ENCODE data around the gene PLPPR3. TPM values are rescaled to one million over a fixed set of nuclear protein-coding genes. Genes with fewer than 3 reads are reported as not detected.

PLPPR3 gene
- total RNA-seq, 2 experiments from 2014 or later, result not detected

- no peak for DNase-seq
- CTCF ChIA-PET, result interaction anchor here (0.6 kb wide), 1 partner anchor 190 kb away, joined by 3 read pairs; no protein-coding TSS in a partner anchor
These were observed 49.7 kb downstream of the PLPPR3 start for GRCh38 chr19:772063-772462.

DNA sequence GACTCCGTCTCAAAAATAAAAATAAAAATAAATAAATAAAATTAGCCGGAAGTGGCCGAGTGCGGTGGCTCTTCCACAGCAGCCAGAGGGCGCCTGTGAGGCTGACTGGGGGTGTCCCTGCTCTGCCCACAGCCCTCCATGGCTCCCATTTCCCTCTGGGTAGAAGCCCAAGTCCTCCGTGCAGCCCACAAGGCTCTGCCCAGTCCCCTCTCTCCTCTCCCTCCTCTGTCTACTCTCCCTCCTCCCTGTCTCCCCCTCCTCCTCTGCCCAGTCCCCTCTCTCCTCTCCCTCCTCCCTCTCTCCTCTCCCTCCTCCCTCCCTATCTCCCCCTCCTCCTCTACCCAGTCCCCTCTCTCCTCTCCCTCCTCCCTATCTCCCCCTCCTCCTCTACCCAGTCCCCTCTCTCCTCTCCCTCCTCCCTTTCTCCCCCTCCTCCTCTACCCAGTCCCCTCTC, 50.4 kb downstream of the PLPPR3 start:
- peaks cover 2% of the 10 kb centered on the region for H3K4me1 Mint-ChIP-seq
- peaks cover 2% of the 10 kb centered on the region for H3K27me3 Mint-ChIP-seq
- POLR2A ChIA-PET, result no interaction called here
- no peak overlapping the region for H3K4me3 Mint-ChIP-seq
- CTCF ChIA-PET, result interaction anchor here (0.9 kb wide), 1 partner anchor 92 kb away, joined by 3 read pairs; no protein-coding TSS in a partner anchor
- no peak overlapping the region for H3K27ac Mint-ChIP-seq
- peak; percentile 23 for DNase-seq
- H3K36me3 Mint-ChIP-seq (ENCODE audit: low read depth), result no peaks in the 10 kb centered on the region
- no peaks in the 10 kb centered on the region for H3K9me3 Mint-ChIP-seq

More at GRCh38 chr19:772063-772462, 49.7 kb downstream of the PLPPR3 start:
- Mint-ChIP-seq H3K27me3 (peaks cover 2% of the 10 kb centered on the region), H3K27ac (no peak overlapping the region), H3K36me3 (ENCODE audit: low read depth) (no peaks in the 10 kb centered on the region), H3K4me1 (peaks cover 2% of the 10 kb centered on the region), H3K9me3 (no peaks in the 10 kb centered on the region), H3K4me3 (no peak overlapping the region)
- POLR2A ChIA-PET, result no interaction called here

DNA sequence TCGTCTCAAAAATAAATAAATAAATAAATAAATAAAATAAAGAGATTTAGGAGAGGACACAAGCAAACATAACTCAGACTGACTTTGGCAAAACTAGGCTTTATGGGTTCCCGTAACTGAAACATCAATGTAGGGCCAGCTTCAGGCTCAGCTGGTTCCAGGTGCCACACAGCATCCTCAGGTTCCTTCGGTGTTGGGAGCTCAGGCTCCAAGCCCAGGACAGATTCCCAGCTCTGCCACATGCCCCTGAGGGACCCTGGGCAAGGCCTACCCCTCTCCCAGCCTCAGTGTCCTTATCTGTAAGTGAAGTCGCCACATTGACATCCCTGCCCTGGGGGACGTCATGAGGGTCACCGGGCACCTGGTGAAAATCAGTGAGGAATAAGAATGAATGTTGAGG, 52.1 kb downstream of the PLPPR3 start:
- POLR2A ChIA-PET, result no interaction called here
- H3K36me3 Mint-ChIP-seq (ENCODE audit: low read depth), result no peaks in the 10 kb centered on the region
- H3K27me3 Mint-ChIP-seq, result peaks cover 2% of the 10 kb centered on the region
- DNase-seq, result no peak
- H3K27ac Mint-ChIP-seq, result no peak overlapping the region
- CTCF ChIA-PET, result interaction anchor here (0.7 to 1.2 kb wide), 4 partner anchors 102 to 456 kb away, joined by 3 read pairs; no protein-coding TSS in a partner anchor
- H3K4me3 Mint-ChIP-seq, result no peak overlapping the region
- no peaks in the 10 kb centered on the region for H3K9me3 Mint-ChIP-seq
- peaks cover 2% of the 10 kb centered on the region for H3K4me1 Mint-ChIP-seq

- no peak overlapping the region for H3K4me3 Mint-ChIP-seq
- H3K36me3 Mint-ChIP-seq (ENCODE audit: low read depth), result no peaks in the 10 kb centered on the region
- H3K9me3 Mint-ChIP-seq, result no peaks in the 10 kb centered on the region
- ChIA-PET CTCF (interaction anchor here (0.6 to 1.2 kb wide), 2 partner anchors 95 to 137 kb away, joined by 3 to 4 read pairs; no protein-coding TSS in a partner anchor), POLR2A (no interaction called here)
- peaks cover 2% of the 10 kb centered on the region for H3K27me3 Mint-ChIP-seq
- no peak for DNase-seq
- peaks cover 2% of the 10 kb centered on the region for H3K4me1 Mint-ChIP-seq
- no peak overlapping the region for H3K27ac Mint-ChIP-seq
These were observed 53.3 kb downstream of the PLPPR3 start for GRCh38 chr19:768424-768823.

- Mint-ChIP-seq H3K27ac (no peak overlapping the region), H3K4me1 (peaks cover under 1% of the 10 kb centered on the region), H3K36me3 (ENCODE audit: low read depth) (no peaks in the 10 kb centered on the region), H3K4me3 (no peak overlapping the region), H3K27me3 (peaks cover under 1% of the 10 kb centered on the region), H3K9me3 (no peaks in the 10 kb centered on the region)
- DNase-seq, result no peak
- ChIA-PET POLR2A (no interaction called here), CTCF (no interaction called here)
These were observed 56.5 kb downstream of the PLPPR3 start for GRCh38 chr19:765179-765738.

DNA sequence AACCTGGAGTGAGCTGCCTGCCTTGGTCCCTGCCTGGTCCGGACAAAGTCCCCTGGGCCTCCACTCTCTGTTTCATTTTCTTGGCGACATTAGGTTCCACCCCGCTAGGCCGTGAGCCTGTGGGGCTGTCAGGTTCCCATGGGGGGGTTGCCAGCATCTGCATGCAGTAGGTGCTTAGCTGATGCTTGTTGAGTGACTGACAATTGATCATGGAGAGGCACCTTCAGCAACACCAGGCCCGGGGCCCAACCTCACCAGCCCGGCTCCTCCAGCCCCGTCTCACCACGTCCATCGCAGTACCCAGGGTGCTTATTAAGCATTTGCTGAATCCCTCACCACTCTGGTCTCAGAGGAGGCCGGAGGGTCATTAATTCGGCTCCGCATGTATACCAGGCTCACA, 57.5 kb downstream of the PLPPR3 start:
- Mint-ChIP-seq H3K4me1 (no peaks in the 10 kb centered on the region), H3K9me3 (peaks cover 3% of the 10 kb centered on the region), H3K27me3 (no peaks in the 10 kb centered on the region), H3K27ac (no peak overlapping the region), H3K4me3 (no peak overlapping the region), H3K36me3 (ENCODE audit: low read depth) (no peaks in the 10 kb centered on the region)
- DNase-seq, result no peak
- ChIA-PET POLR2A (no interaction called here), CTCF (interaction anchor here (0.6 kb wide), 1 partner anchor 755 kb away, joined by 3 read pairs; no protein-coding TSS in a partner anchor)

GRCh38 chr19:763869-764268, 57.9 kb downstream of the PLPPR3 start:
- ChIA-PET CTCF (interaction anchor here (0.6 kb wide), 1 partner anchor 756 kb away, joined by 3 read pairs; no protein-coding TSS in a partner anchor), POLR2A (no interaction called here)
- H3K36me3 Mint-ChIP-seq (ENCODE audit: low read depth), result no peaks in the 10 kb centered on the region
- H3K27me3 Mint-ChIP-seq, result no peaks in the 10 kb centered on the region
- no peaks in the 10 kb centered on the region for H3K4me1 Mint-ChIP-seq
- no peak overlapping the region for H3K4me3 Mint-ChIP-seq
- no peak for DNase-seq
- H3K27ac Mint-ChIP-seq, result no peak overlapping the region
- peaks cover 3% of the 10 kb centered on the region for H3K9me3 Mint-ChIP-seq

- Mint-ChIP-seq H3K4me3 (no peak overlapping the region), H3K27me3 (no peaks in the 10 kb centered on the region), H3K9me3 (peaks cover 7% of the 10 kb centered on the region), H3K27ac (no peak overlapping the region), H3K4me1 (no peaks in the 10 kb centered on the region), H3K36me3 (ENCODE audit: low read depth) (peaks cover 3% of the 10 kb centered on the region)
- no peak for DNase-seq
- CTCF ChIA-PET, result no interaction called here
- POLR2A ChIA-PET, result no interaction called here
These were observed 58.6 kb downstream of the PLPPR3 start for GRCh38 chr19:763181-763580.

Small RNAs within 50 kb of the gene (microRNA-seq; reads per million reads assigned to microRNA genes)
- 26.6 reads per million, percentile 53 among the genes with 10 or more reads in this experiment for gene MIR3187 (ENCODE audit: borderline microRNAs expressed, borderline replicate concordance)
- gene MIR4745 (ENCODE audit: borderline microRNAs expressed, borderline replicate concordance), result 13.9 reads per million, percentile 44 among the genes with 10 or more reads in this experiment

Other genes starting within 250 kb of the PLPPR3 start
- 100 to 1,000 TPM; 233 TPM for gene BSG, start 249.4 kb downstream of the PLPPR3 start, total RNA-seq
- 1 to 10 TPM; 2.6 to 3.2 TPM for gene HCN2, start 232.1 kb downstream of the PLPPR3 start, total RNA-seq
- gene POLRMT, start 188.4 kb downstream of the PLPPR3 start, total RNA-seq, result 10 to 100 TPM; 42.1 to 52.3 TPM
- gene FGF22, start 182.1 kb downstream of the PLPPR3 start, total RNA-seq, result under 1 TPM in 1 of 2 experiments, not detected in 1; 0.12 TPM
- gene RNF126, start 158.7 kb downstream of the PLPPR3 start, total RNA-seq, result 10 to 100 TPM; 71.5 to 80.3 TPM
- gene FSTL3, start 145.6 kb downstream of the PLPPR3 start, total RNA-seq, result 1 to 10 TPM; 1.6 to 2.1 TPM
- gene PRSS57, start 126.5 kb downstream of the PLPPR3 start, total RNA-seq, result not detected
- not detected for gene PALM, start 113.0 kb downstream of the PLPPR3 start, total RNA-seq
- not detected for gene MISP, start 70.8 kb downstream of the PLPPR3 start, total RNA-seq
- gene PTBP1, start 24.5 kb downstream of the PLPPR3 start, total RNA-seq, result 100 to 1,000 TPM; 487 to 536 TPM
- gene AZU1, start 5.9 kb upstream of the PLPPR3 start, total RNA-seq, result not detected
- gene PRTN3, start 19.0 kb upstream of the PLPPR3 start, total RNA-seq, result not detected
- gene ELANE, start 30.3 kb upstream of the PLPPR3 start, total RNA-seq, result not detected
- 1 to 10 TPM; 1.5 to 1.6 TPM for gene CFD, start 37.7 kb upstream of the PLPPR3 start, total RNA-seq
- 10 to 100 TPM; 72.5 to 88.1 TPM for gene MED16, start 71.2 kb upstream of the PLPPR3 start, total RNA-seq
- gene RNU6-9, start 71.5 kb upstream of the PLPPR3 start, total RNA-seq, result not detected
- gene R3HDM4, start 91.3 kb upstream of the PLPPR3 start, total RNA-seq, result 100 to 1,000 TPM; 120 to 121 TPM
- gene KISS1R, start 95.4 kb upstream of the PLPPR3 start, total RNA-seq, result 1 to 10 TPM in 1 of 2 experiments, under 1 TPM in 1; 0.72 to 1.1 TPM
- 10 to 100 TPM; 25.8 to 28.4 TPM for gene ARID3A, start 104.1 kb upstream of the PLPPR3 start, total RNA-seq
- gene WDR18, start 162.4 kb upstream of the PLPPR3 start, total RNA-seq, result 10 to 100 TPM; 39.2 to 49.2 TPM
- not detected for gene GRIN3B, start 178.5 kb upstream of the PLPPR3 start, total RNA-seq
- 100 to 1,000 TPM; 183 to 195 TPM for gene TMEM259, start 199.2 kb upstream of the PLPPR3 start, total RNA-seq
- not detected for gene RNU6-2, start 199.6 kb upstream of the PLPPR3 start, total RNA-seq
- 100 to 1,000 TPM; 558 to 580 TPM for gene CNN2, start 204.7 kb upstream of the PLPPR3 start, total RNA-seq
- gene ABCA7, start 218.2 kb upstream of the PLPPR3 start, total RNA-seq, result 10 to 100 TPM; 75.9 to 87.5 TPM
- gene ARHGAP45, start 245.2 kb upstream of the PLPPR3 start, total RNA-seq, result 100 to 1,000 TPM; 487 to 570 TPM

Measured in activated CD4-positive, alpha-beta T cell treated with anti-CD3 and anti-CD28 coated beads, Interleukin-2, amount 10 ng/mL, durations not matched to agents 7 days and 5 days (primary cell).